Mammary epithelial cell (primary cell): ENCODE measurements around the gene PANK1.

ENCODE experiments used
- CTCF ChIP-seq, 2 donors: IDR thresholded peaks in 1 of 2; conservative IDR thresholded peaks in 1 of 2; 2 replicates each; pipeline ENCODE4 v1.5.1; 2011 to 2012; ENCODE audit warnings: inconsistent platforms in 2 of 2, low read length in 2 of 2, mild to moderate bottlenecking in 2 of 2, control low read depth in 1 of 2, low read depth in 1 of 2; ENCODE audit not compliant: insufficient read depth in 1 of 2; ENCODE audit errors: extremely low read depth in 1 of 2
- EZH2 ChIP-seq: IDR thresholded peaks from 2 replicates; pipeline ENCODE4 v1.6.1; 2012; ENCODE audit warnings: low read length, inconsistent platforms, borderline replicate concordance

- TF ChIP-seq CTCF (conservative IDR thresholded peaks at IDR 0.05 in 1 of 2, IDR thresholded peaks at IDR 0.05 in 1 of 2; ENCODE audit: extremely low read depth in 1 of 2, insufficient read depth in 1 of 2, low read depth in 1 of 2, low read length in 2 of 2) (no peak), EZH2 (no peak)
Observed at GRCh38 chr10:89553064-89553734, 91.8 kb downstream of the PANK1 start.
